ENCODE data around the gene TENT4A. TPM values are rescaled to one million over a fixed set of nuclear protein-coding genes. Genes with fewer than 3 reads are reported as not detected.

TENT4A gene
- total RNA-seq, 1 donor from 2014 or later = 45.7 TPM

GRCh38 chr5:6758236-6758635 is 45.0 kb downstream of the TENT4A start:
- Mint-ChIP-seq H3K27ac (no peak overlapping the region), H3K4me3 (no peak overlapping the region), H3K27me3 (ENCODE audit: low read depth) (no peaks in the 10 kb centered on the region), H3K36me3 (peaks cover 39% of the 10 kb centered on the region), H3K9me3 (no peaks in the 10 kb centered on the region), H3K4me1 (no peaks in the 10 kb centered on the region)
- no peak for DNase-seq (ENCODE audit: low spot score in 2 of 2, unreplicated experiment in 2 of 2)
- no peak for TF ChIP-seq CTCF (IDR thresholded peaks at IDR 0.05; ENCODE audit: unreplicated experiment)

GRCh38 chr5:6758706-6759105 is 45.5 kb downstream of the TENT4A start:
- Mint-ChIP-seq H3K36me3 (peaks cover 35% of the 10 kb centered on the region), H3K4me3 (no peak overlapping the region), H3K27ac (no peak overlapping the region), H3K9me3 (no peaks in the 10 kb centered on the region), H3K4me1 (no peaks in the 10 kb centered on the region), H3K27me3 (ENCODE audit: low read depth) (no peaks in the 10 kb centered on the region)
- no peak for TF ChIP-seq CTCF (IDR thresholded peaks at IDR 0.05; ENCODE audit: unreplicated experiment)
- no peak for DNase-seq (ENCODE audit: low spot score in 2 of 2, unreplicated experiment in 2 of 2)

- no peaks in the 10 kb centered on the region for H3K9me3 Mint-ChIP-seq
- H3K27me3 Mint-ChIP-seq (ENCODE audit: low read depth) = no peaks in the 10 kb centered on the region
- H3K27ac Mint-ChIP-seq = no peak overlapping the region
- TF ChIP-seq CTCF (IDR thresholded peaks at IDR 0.05; ENCODE audit: unreplicated experiment) = no peak
- no peak overlapping the region for H3K4me3 Mint-ChIP-seq
- H3K36me3 Mint-ChIP-seq = peaks cover 31% of the 10 kb centered on the region
- DNase-seq (ENCODE audit: low spot score in 2 of 2, unreplicated experiment in 2 of 2) = no peak
- H3K4me1 Mint-ChIP-seq = no peaks in the 10 kb centered on the region
Observed at GRCh38 chr5:6759401-6759800, 46.2 kb downstream of the TENT4A start.

- Mint-ChIP-seq H3K36me3 (peaks cover 32% of the 10 kb centered on the region), H3K4me1 (no peaks in the 10 kb centered on the region), H3K9me3 (no peaks in the 10 kb centered on the region), H3K27ac (no peak overlapping the region), H3K27me3 (ENCODE audit: low read depth) (no peaks in the 10 kb centered on the region), H3K4me3 (no peak overlapping the region)
- TF ChIP-seq CTCF (IDR thresholded peaks at IDR 0.05; ENCODE audit: unreplicated experiment) = no peak
- DNase-seq (ENCODE audit: low spot score in 2 of 2, unreplicated experiment in 2 of 2) = no peak
Observed at GRCh38 chr5:6759983-6760382, 46.8 kb downstream of the TENT4A start.

GRCh38 chr5:6760686-6761085 is 47.5 kb downstream of the TENT4A start:
- DNase-seq (ENCODE audit: low spot score in 2 of 2, unreplicated experiment in 2 of 2) = no peak
- H3K4me1 Mint-ChIP-seq = no peaks in the 10 kb centered on the region
- no peaks in the 10 kb centered on the region for H3K27me3 Mint-ChIP-seq (ENCODE audit: low read depth)

More at GRCh38 chr5:6760686-6761085, 47.5 kb downstream of the TENT4A start:
- Mint-ChIP-seq H3K4me3 (no peak overlapping the region), H3K9me3 (no peaks in the 10 kb centered on the region), H3K36me3 (peaks cover 25% of the 10 kb centered on the region), H3K27ac (no peak overlapping the region)
- no peak for TF ChIP-seq CTCF (IDR thresholded peaks at IDR 0.05; ENCODE audit: unreplicated experiment)

All from mesothelial cell of epicardium (in vitro differentiated cells).